Measurements from ENCODE around the gene PSMD14.

Gene PSMD14

DNA sequence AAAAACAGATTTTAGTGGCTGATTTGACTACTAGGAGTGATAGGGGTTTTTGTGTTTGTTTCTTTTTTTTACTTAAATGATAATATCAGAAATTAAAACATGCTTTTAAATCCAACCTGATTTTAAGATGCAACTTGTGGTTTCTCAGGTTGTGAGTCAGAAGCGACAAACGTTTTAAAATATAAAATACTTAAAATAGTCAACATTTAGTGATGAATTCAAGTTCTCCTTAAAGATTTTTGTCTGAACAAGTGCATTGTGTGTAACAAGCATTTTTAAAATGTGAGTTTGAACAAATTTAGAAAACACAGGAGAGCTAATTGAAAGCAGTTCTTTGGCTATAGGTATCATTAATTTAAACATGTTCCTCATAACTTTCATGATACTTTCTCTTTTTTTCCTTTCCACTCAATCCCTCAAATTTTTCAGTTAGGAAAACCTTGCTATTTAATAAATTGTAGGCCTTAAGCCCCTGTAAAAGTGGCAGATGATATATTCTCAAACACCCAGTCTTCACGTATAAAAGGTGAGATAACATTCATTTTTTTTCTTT lies 111.5 kb downstream of the PSMD14 start:
- DNase-seq (ENCODE audit: low spot score) = no peak

GRCh38 chr2:161420406-161421074 lies 112.3 kb downstream of the PSMD14 start:
- DNase-seq (ENCODE audit: low spot score) = no peak

- DNase-seq (ENCODE audit: low spot score) = no peak
Observed at GRCh38 chr2:161421686-161422085, 113.5 kb downstream of the PSMD14 start.

GRCh38 chr2:161422816-161423403 lies 114.7 kb downstream of the PSMD14 start:
- DNase-seq (ENCODE audit: low spot score) = no peak

DNA sequence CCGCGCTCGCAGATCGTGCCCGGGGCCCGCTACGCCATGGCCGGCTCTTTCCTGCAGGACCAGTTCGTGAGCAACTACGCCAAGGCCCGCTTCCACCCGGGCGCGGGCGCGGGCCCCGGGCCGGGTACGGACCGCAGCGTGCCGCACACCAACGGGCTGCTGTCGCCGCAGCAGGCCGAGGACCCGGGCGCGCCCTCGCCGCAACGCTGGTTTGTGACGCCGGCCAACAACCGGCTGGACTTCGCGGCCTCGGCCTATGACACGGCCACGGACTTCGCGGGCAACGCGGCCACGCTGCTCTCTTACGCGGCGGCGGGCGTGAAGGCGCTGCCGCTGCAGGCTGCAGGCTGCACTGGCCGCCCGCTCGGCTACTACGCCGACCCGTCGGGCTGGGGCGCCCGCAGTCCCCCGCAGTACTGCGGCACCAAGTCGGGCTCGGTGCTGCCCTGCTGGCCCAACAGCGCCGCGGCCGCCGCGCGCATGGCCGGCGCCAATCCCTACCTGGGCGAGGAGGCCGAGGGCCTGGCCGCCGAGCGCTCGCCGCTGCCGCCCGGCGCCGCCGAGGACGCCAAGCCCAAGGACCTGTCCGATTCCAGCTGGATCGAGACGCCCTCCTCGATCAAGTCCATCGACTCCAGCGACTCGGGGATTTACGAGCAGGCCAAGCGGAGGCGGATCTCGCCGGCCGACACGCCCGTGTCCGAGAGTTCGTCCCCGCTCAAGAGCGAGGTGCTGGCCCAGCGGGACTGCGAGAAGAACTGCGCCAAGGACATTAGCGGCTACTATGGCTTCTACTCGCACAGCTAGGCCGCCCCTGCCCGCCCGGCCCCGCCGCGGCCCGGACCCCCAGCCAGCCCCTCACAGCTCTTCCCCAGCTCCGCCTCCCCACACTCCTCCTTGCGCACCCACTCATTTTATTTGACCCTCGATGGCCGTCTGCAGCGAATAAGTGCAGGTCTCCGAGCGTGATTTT lies 115.5 kb downstream of the PSMD14 start:
- DNase-seq (ENCODE audit: low spot score) = no peak

- no peak for DNase-seq (ENCODE audit: low spot score)
Observed at GRCh38 chr2:161424394-161424769, 116.2 kb downstream of the PSMD14 start.

- no peak for DNase-seq (ENCODE audit: low spot score)
Observed at GRCh38 chr2:161424891-161425727, 116.9 kb downstream of the PSMD14 start.

DNA sequence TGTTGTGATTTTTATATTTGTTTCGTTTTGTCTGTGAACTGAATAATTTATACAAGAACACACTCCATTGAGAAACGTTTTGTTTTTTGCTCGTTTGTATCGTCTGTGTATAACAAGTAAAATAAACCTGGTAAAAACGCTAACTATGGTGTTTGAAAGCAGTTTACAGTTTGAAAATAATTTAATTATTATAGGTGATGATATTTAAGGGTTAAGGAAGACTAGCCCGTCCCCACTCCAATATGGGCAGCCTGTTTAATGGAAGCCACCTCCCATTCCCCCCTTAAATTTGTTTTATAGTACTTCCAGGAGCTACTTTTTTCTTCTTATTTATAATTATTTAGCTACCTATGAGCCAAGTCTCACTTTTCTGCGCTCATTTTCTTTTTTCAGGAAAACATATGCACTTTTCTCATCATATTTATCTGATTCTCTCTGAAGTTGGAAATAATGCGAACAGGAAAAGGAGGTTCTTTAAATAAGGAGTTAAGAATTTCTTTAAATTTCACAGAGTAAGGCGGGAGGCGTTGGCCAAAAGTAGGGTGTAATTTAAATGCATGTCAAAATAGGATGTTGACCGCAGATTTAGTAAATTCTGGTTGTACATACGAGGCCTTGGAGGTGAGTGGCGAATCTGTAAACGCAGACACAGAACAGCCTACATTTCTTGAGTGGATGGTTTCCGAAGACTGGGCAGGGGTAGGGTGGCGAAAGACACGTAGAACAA lies 117.7 kb downstream of the PSMD14 start:
- DNase-seq (ENCODE audit: low spot score) = no peak

- no peak for DNase-seq (ENCODE audit: low spot score)
Observed at GRCh38 chr2:161426455-161426921, 118.3 kb downstream of the PSMD14 start.

- no peak for DNase-seq (ENCODE audit: low spot score)
Observed at GRCh38 chr2:161426922-161427663, 118.9 kb downstream of the PSMD14 start.

DNA sequence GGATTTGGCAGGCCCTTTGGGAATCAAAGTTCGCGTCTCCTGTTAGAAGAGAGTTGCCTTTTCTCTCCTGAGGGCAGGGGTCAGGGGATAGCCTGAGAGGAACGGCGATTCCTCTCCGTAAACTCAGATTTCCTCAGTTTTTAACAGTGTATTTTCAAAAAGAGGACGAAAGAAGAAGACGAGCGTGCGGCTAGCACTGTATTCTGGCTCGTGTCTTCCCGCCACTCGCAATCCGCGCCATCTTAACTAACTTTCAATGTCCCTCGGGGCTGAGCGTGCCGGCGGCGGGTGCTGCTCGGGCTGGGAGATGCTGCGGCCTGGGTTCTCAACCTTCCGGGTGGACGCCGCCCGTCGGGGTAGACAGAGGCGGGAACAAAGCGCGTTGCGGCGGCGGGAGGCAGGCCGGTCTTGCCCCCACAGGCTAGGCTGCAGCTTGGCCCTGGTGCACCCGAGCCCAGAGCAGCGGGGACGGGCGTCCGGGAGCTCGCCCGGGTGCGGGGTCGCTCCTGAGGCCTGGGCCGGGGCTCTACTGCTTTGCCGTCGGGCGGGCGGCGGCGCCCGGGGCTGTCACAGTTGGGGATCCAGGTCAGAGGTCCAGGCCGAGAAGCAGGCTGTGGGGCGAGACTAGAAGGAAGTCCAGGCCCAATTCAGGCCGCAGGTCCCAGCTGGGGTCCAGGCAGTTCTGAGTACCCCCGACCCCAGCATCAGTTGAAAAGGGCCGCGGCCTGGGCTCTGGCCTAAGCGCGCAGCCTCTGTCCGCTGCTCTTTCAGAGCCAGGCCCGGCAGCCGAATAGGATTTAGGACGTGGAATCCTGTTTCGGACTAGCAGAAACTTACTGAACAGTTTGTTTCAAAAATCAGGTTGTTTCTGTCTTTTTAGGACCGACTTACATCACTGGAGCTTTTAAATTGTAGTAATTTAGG lies 119.7 kb downstream of the PSMD14 start:
- no peak for DNase-seq (ENCODE audit: low spot score)

DNA sequence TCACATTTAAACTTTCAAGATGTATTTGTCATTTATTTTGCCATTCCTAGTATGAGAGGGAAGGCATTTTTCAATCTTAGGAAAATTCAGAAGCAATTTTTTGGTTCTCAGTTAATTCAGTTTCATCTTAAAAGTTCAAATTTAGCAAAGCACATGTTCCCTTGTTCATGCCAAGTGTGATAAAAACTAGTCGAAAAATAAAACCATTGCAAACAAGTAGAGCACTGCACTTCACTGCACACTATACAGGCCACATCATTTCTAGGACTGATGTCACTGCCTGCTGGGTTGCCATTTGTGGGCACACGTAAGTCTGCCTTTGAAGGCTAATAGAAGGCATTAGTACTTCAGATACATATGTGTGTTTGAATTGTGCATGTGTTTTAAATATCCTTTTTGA lies 122.2 kb downstream of the PSMD14 start:
- DNase-seq (ENCODE audit: low spot score) = no peak

GRCh38 chr2:161432107-161432506 lies 123.9 kb downstream of the PSMD14 start:
- DNase-seq (ENCODE audit: low spot score) = no peak

DNA sequence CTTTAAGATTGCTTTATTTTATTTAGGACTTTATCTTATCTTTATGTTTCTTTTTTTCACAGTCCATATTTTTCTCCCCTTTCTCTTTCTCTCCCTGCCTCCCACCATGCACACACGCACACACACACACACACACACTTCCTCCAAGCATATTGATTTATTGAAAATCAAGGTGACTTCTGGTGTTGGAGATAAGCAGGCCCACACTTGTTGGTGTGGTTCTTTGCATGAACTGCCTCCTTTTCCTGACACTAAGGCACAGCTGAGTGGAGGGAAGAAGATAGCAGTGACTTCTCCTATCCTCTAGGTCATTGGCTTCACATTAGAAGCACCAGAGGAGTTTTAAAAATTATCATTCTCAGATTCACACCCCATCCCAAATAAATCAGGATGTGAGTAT lies 125.9 kb downstream of the PSMD14 start:
- DNase-seq (ENCODE audit: low spot score) = no peak

- no peak for DNase-seq (ENCODE audit: low spot score)
Observed at GRCh38 chr2:161436411-161436810, 128.2 kb downstream of the PSMD14 start.

DNA sequence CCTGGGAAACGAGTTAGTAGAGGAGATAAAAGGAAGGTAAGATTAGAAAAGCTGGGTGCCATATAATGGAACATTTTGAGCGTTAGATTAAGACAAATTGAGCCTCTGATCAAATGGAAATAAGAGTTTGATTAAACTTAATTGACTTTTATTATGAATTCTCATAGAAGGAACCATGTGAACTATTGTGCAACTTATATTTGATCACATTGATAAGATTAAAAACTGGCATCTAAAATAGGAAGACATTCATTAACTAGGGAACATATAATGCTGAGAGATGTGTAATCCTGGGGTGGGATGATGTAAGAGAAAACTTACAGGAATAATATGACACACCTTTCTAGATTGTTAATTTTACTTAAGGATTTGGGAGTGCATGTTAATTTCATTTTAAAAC lies 130.4 kb downstream of the PSMD14 start:
- no peak for DNase-seq (ENCODE audit: low spot score)

GRCh38 chr2:161445097-161445496 lies 136.9 kb downstream of the PSMD14 start:
- no peak for DNase-seq (ENCODE audit: low spot score)

DNA sequence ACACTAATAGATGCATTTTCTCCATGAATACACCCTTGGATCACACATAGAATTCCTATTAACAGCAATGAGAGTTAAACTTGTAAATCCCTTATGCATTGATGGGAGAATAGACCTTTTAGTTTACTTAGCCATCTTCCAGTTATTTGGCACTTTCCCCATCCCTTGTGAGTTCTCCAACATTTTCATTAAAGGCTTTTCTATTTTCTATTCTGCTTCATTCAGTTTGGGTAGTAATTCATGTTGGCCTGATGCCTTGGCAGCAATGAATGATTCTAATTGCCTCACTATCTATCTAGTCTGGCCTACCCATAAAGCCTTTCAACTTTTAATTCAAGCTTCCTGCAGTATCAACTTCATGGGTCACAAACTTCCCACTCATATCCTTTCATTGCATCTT lies 140.2 kb downstream of the PSMD14 start:
- DNase-seq (ENCODE audit: low spot score) = no peak

All from HuH-7 (cell line).